H1 (cell line): ENCODE measurements around the gene USH2A. TPM values are rescaled to one million over a fixed set of nuclear protein-coding genes. Genes with fewer than 3 reads are reported as not detected.

Experiments
- CTCF ChIA-PET: fragments of 300-600 bp; sonication (Branson Sonifier 250); formaldehyde crosslinking; loops from one replicate; lab custom pipeline; 2021; ENCODE audit not compliant: partially characterized antibody; lab: Charles Lee
- POLR2A ChIA-PET: fragments of 300-600 bp; sonication (Branson Sonifier 250); formaldehyde crosslinking; loops from one replicate; lab custom pipeline; 2021; ENCODE audit warnings: inconsistent platforms; ENCODE audit not compliant: partially characterized antibody; lab: Charles Lee
- DNase-seq, 2 experiments: peaks; one replicate each; pipeline versions ENCODE4 v3.0.0 to v3.0.0-alpha.2; 2010 to 2022; ENCODE audit warnings: low spot score in 2 of 2, low read depth in 1 of 2, mixed read lengths in 1 of 2
- FAIRE-seq: peaks from 2 replicates; lab custom pipeline; 2011; peaks lifted over from hg19 to GRCh38; lab: Jason Lieb, UNC
- H2AFZ ChIP-seq: 2 replicates; pipeline ENCODE4 v1.8.1; 2012; ENCODE audit warnings: low read length, inconsistent platforms
- H2AK5ac ChIP-seq: 2 replicates; pipeline ENCODE4 v1.6.1; 2013; ENCODE audit warnings: low read depth, low read length
- H2BK120ac ChIP-seq: replicated peaks from 2 replicates; pipeline ENCODE3; 2013; ENCODE audit warnings: low read depth, low read length, inconsistent platforms
- H2BK12ac ChIP-seq: 2 replicates; pipeline ENCODE4 v1.6.1; 2013; ENCODE audit warnings: low read depth, low read length
- H2BK15ac ChIP-seq: 2 replicates; pipeline ENCODE4 v1.6.1; 2013; ENCODE audit warnings: low read length
- H2BK20ac ChIP-seq: 2 replicates; pipeline ENCODE4 v1.6.1; 2013; ENCODE audit warnings: low read length
- H2BK5ac ChIP-seq: 2 replicates; pipeline ENCODE4 v1.6.1; 2013; ENCODE audit warnings: low read depth, low read length
- H3K14ac ChIP-seq: 2 replicates; pipeline ENCODE4 v1.6.1; 2013; ENCODE audit warnings: inconsistent platforms; ENCODE audit not compliant: insufficient read length
- H3K18ac ChIP-seq: 2 replicates; pipeline ENCODE4 v1.6.1; 2013; ENCODE audit warnings: low read length; ENCODE audit errors: extremely low read depth
- H3K23ac ChIP-seq: 2 replicates; pipeline ENCODE4 v1.6.1; 2013; ENCODE audit warnings: inconsistent platforms; ENCODE audit not compliant: insufficient read length
- H3K23me2 ChIP-seq: 2 replicates; pipeline ENCODE4 v1.6.1; 2013; ENCODE audit warnings: low read depth, low read length
- H3K27ac ChIP-seq: 2 replicates; pipeline ENCODE4 v1.6.1; 2011; ENCODE audit warnings: low read depth, low read length, inconsistent platforms
- H3K27me3 ChIP-seq, 4 experiments: replicated peaks in 1 of 4; 1 replicate in 1 of 4; 2 replicates in 3 of 4; pipeline versions ENCODE4 v1.6.1 to v1.8.1; 2011 to 2013; ENCODE audit warnings: low read length in 3 of 4, mild to moderate bottlenecking in 3 of 4, inconsistent platforms in 2 of 4, mixed read lengths in 2 of 4, moderate library complexity in 1 of 4; ENCODE audit not compliant: control insufficient read depth in 3 of 4, insufficient read depth in 3 of 4; ENCODE audit errors: extremely low read depth in 1 of 4
- H3K36me3 ChIP-seq, 4 experiments: 2 replicates each; pipeline versions ENCODE4 v1.6.1 to v1.8.1; 2011 to 2013; ENCODE audit warnings: mild to moderate bottlenecking in 4 of 4, low read length in 3 of 4, moderate library complexity in 2 of 4, control low read depth in 1 of 4, inconsistent platforms in 1 of 4; ENCODE audit not compliant: insufficient read depth in 4 of 4, control insufficient read depth in 2 of 4
- H3K4ac ChIP-seq: replicated peaks from 2 replicates; pipeline ENCODE3; 2013; ENCODE audit warnings: low read length, low read depth, mixed read lengths, inconsistent platforms; ENCODE audit not compliant: insufficient read length
- H3K4me1 ChIP-seq, 4 experiments: replicated peaks in 1 of 4; 1 replicate in 1 of 4; 2 replicates in 3 of 4; pipeline versions ENCODE4 v1.6.1 to v1.8.1; 2011 to 2013; ENCODE audit warnings: low read length in 3 of 4, inconsistent platforms in 2 of 4, mixed read lengths in 1 of 4; ENCODE audit not compliant: insufficient read depth in 4 of 4, control insufficient read depth in 3 of 4
- H3K4me2 ChIP-seq, 2 experiments: 2 replicates each; pipeline versions ENCODE4 v1.6.1 to v1.8.1; 2011 to 2013; ENCODE audit warnings: low read depth in 2 of 2, low read length in 2 of 2, control low read depth in 1 of 2, inconsistent platforms in 1 of 2, mild to moderate bottlenecking in 1 of 2; ENCODE audit not compliant: insufficient read depth in 1 of 2
- H3K4me3 ChIP-seq, 4 experiments: fragments of 200-600, 300-600 bp in 1 of 4; sonication (generic), shearing (Covaris generic), sonication (Bioruptor Twin) in 1 of 4; 2 replicates each; pipeline versions ENCODE4 v1.5.1 to v1.8.1; 2011 to 2016; ENCODE audit warnings: low read length in 4 of 4, low read depth in 3 of 4, control low read depth in 2 of 4, inconsistent platforms in 2 of 4, mild to moderate bottlenecking in 2 of 4, mixed read lengths in 1 of 4, moderate library complexity in 1 of 4; ENCODE audit not compliant: insufficient read depth in 2 of 4; ENCODE audit errors: extremely low read depth in 1 of 4
- H3K56ac ChIP-seq: replicated peaks from 2 replicates; pipeline ENCODE3; 2013; ENCODE audit warnings: low read depth, mild to moderate bottlenecking, mixed read lengths, low read length, inconsistent platforms; ENCODE audit not compliant: insufficient read length
- H3K79me1 ChIP-seq: 2 replicates; pipeline ENCODE4 v1.6.1; 2013; ENCODE audit warnings: low read depth, low read length, control low read depth
- H3K79me2 ChIP-seq, 2 experiments: 2 replicates each; pipeline versions ENCODE4 v1.6.1 to v1.8.1; 2012 to 2013; ENCODE audit warnings: low read length in 2 of 2, mild to moderate bottlenecking in 2 of 2, inconsistent platforms in 1 of 2; ENCODE audit not compliant: insufficient read depth in 2 of 2, control insufficient read depth in 1 of 2
- H3K9ac ChIP-seq, 4 experiments: replicated peaks in 1 of 4; 1 replicate in 1 of 4; 2 replicates in 3 of 4; pipeline versions ENCODE4 v1.6.1 to v1.8.1; 2011 to 2013; ENCODE audit warnings: low read depth in 3 of 4, low read length in 3 of 4, control low read depth in 2 of 4, mild to moderate bottlenecking in 2 of 4, moderate library complexity in 2 of 4, inconsistent platforms in 1 of 4; ENCODE audit errors: extremely low read depth in 1 of 4
- H3K9me3 ChIP-seq, 2 experiments: 2 replicates each; pipeline versions ENCODE4 v1.6.1 to v1.8.1; 2012 to 2013; ENCODE audit warnings: mild to moderate bottlenecking in 2 of 2, moderate library complexity in 2 of 2, control low read depth in 1 of 2, inconsistent platforms in 1 of 2, low read depth in 1 of 2, low read length in 1 of 2, mixed read lengths in 1 of 2; ENCODE audit not compliant: insufficient read depth in 2 of 2
- H4K20me1 ChIP-seq, 2 experiments: replicated peaks in 1 of 2; 2 replicates each; pipeline versions ENCODE3 to v1.8.1; 2011 to 2013; ENCODE audit warnings: inconsistent platforms in 2 of 2, low read length in 2 of 2, mild to moderate bottlenecking in 1 of 2; ENCODE audit not compliant: insufficient read depth in 2 of 2, control insufficient read depth in 1 of 2
- H4K5ac ChIP-seq: 2 replicates; pipeline ENCODE4 v1.6.1; 2013; ENCODE audit warnings: low read length, low read depth, mixed read lengths, inconsistent platforms; ENCODE audit not compliant: insufficient read length
- H4K8ac ChIP-seq: 2 replicates; pipeline ENCODE4 v1.8.0; 2013; ENCODE audit warnings: mild to moderate bottlenecking, moderate library complexity, low read length, inconsistent platforms; ENCODE audit not compliant: insufficient read depth; ENCODE audit errors: extremely low read depth
- H4K91ac ChIP-seq: replicated peaks from 2 replicates; pipeline ENCODE3; 2013; ENCODE audit warnings: low read length, mixed read lengths, inconsistent platforms; ENCODE audit not compliant: insufficient read length
- BRCA1 ChIP-seq: IDR thresholded peaks from 2 replicates; pipeline ENCODE4 v1.6.1; 2012; ENCODE audit warnings: low read depth, low read length, improper control_type of control experiment
- CHD2 ChIP-seq: IDR thresholded peaks from 2 replicates; pipeline ENCODE4 v1.6.1; 2012; ENCODE audit warnings: low read length, improper control_type of control experiment
- HDAC6 ChIP-seq: IDR thresholded peaks from one replicate; pipeline ENCODE4 v1.7.1; 2012; ENCODE audit warnings: low read depth, mild to moderate bottlenecking, inconsistent platforms, low read length, moderate library complexity
- JUN ChIP-seq: IDR thresholded peaks from 2 replicates; pipeline ENCODE4 v1.6.1; 2011; ENCODE audit warnings: low read depth, mild to moderate bottlenecking, improper control_type of control experiment, low read length
- KDM1A ChIP-seq: fragments of 200-600, 300-600 bp; sonication (generic); IDR thresholded peaks from 2 replicates; pipeline ENCODE4 v1.7.1; 2016; ENCODE audit warnings: mild to moderate bottlenecking, low read length, borderline replicate concordance
- KDM5A ChIP-seq: fragments of 200-600 bp; IDR thresholded peaks from 2 replicates; pipeline ENCODE4 v1.7.1; 2012; ENCODE audit warnings: mild to moderate bottlenecking, low read length, inconsistent platforms, mixed read lengths
- TEAD4 ChIP-seq: IDR thresholded peaks from 2 replicates; pipeline ENCODE4 v1.6.1; 2012; ENCODE audit warnings: low read depth, low read length, inconsistent platforms, mixed read lengths
- WGBS, 2 experiments: shearing (Covaris generic) in 1 of 2; methylation state at CpG; one replicate each; pipeline versions ENCODE4 v1.1.6 to v1.1.7; 2013 to 2015; ENCODE audit warnings: low lambda C conversion rate in 2 of 2, mixed read lengths in 2 of 2, inconsistent platforms in 1 of 2, low coverage in 1 of 2, missing lambda C conversion rate in 1 of 2; ENCODE audit not compliant: insufficient replicate concordance in 2 of 2, insufficient coverage in 1 of 2, insufficient read length in 1 of 2; ENCODE audit errors: extremely low coverage in 1 of 2, missing lambda C conversion rate in 1 of 2; 5-methylcytosine and 5-hydroxymethylcytosine counted together
- polyA plus RNA-seq, 7 experiments: library from polyadenylated mRNA; depleted of rRNA in 3 of 7; stranded (reverse) in 5 of 7; unstranded in 2 of 7; fragments of >200 nt in 5 of 7; fragments of 200-250 nt in 2 of 7; gene quantifications; 1 replicate in 5 of 7; 2 replicates in 1 of 7; 4 replicates in 1 of 7; pipeline versions ENCODE4 v1.2.1 to v1.2.3, GENCODE V29; 2011 to 2013; ENCODE audit warnings: missing spikeins in 2 of 7, mixed read lengths in 2 of 7
- total RNA-seq: library from RNA; stranded (reverse); fragmentation: NEBNext Ultra II Directional; extraction: Animal tissue kit (Norgen Biotek cat#: 25700); gene quantifications from 2 replicates; pipeline ENCODE4 v1.2.1, GENCODE V29; 2021

Gene USH2A
- total and polyA plus RNA-seq, 2 of the 8 experiments (the other 6 are each of a cell fraction or from before 2014, with no cell fraction given), result 0.02 to 0.17 TPM

GRCh38 chr1:215704089-215704860, 719.0 kb downstream of the USH2A start:
- H2BK15ac ChIP-seq, result no peak overlapping the region
- H3K56ac ChIP-seq, result no peak overlapping the region
- H4K91ac ChIP-seq, result no peak overlapping the region
- no peak overlapping the region for H2BK20ac ChIP-seq
- no peak for DNase-seq
- H3K79me2 ChIP-seq, result no peaks in the 10 kb centered on the region
- H4K20me1 ChIP-seq, result no peaks in the 10 kb centered on the region
- no peak overlapping the region for H4K8ac ChIP-seq
- TF ChIP-seq KDM5A (no peak), BRCA1 (no peak), HDAC6 (no peak), KDM1A (no peak), TEAD4 (no peak), JUN (no peak), CHD2 (no peak)
- no peaks in the 10 kb centered on the region for H3K9me3 ChIP-seq
- H3K9ac ChIP-seq, result no peak overlapping the region
- H3K4me2 ChIP-seq, result no peak overlapping the region
- H3K79me1 ChIP-seq, result no peaks in the 10 kb centered on the region
- ChIA-PET CTCF (no interaction called here), POLR2A (no interaction called here)
- FAIRE-seq, result no peak
- 80% methylated on average over 6 of the region's 6 CpGs; no CpG with 5 or more reads in 1 of the 2 experiments for WGBS, 2 experiments
- no peak overlapping the region for H3K4ac ChIP-seq
- H3K23me2 ChIP-seq, result no peaks in the 10 kb centered on the region
- no peak overlapping the region for H2AFZ ChIP-seq
- H2BK5ac ChIP-seq, result no peak overlapping the region
- H2BK12ac ChIP-seq, result no peak overlapping the region
- no peak overlapping the region for H2AK5ac ChIP-seq
- H3K36me3 ChIP-seq, result no peaks in the 10 kb centered on the region
- H3K4me3 ChIP-seq, result no peak overlapping the region
- H3K27ac ChIP-seq, result no peak overlapping the region
- no peak overlapping the region for H4K5ac ChIP-seq
- no peak overlapping the region for H2BK120ac ChIP-seq
- H3K27me3 ChIP-seq, result no peaks in the 10 kb centered on the region
- H3K14ac ChIP-seq, result no peak overlapping the region
- no peak overlapping the region for H3K18ac ChIP-seq
- no peak overlapping the region for H3K23ac ChIP-seq
- no peaks in the 10 kb centered on the region for H3K4me1 ChIP-seq
